Ishikawa (cell line): ENCODE results near the gene ZBTB45.

Source experiments
- CEBPB ChIP-seq: IDR thresholded peaks from 2 replicates; pipeline ENCODE4 v1.6.1; 2012
- CREB1 ChIP-seq: IDR thresholded peaks from 2 replicates; pipeline ENCODE4 v1.6.1; 2012; ENCODE audit warnings: low read depth
- EGR1 ChIP-seq: IDR thresholded peaks from 2 replicates; pipeline ENCODE4 v1.6.1; 2012
- EP300 ChIP-seq: IDR thresholded peaks from 2 replicates; pipeline ENCODE4 v1.6.1; 2012; ENCODE audit warnings: borderline replicate concordance
- FOXM1 ChIP-seq: IDR thresholded peaks from 2 replicates; pipeline ENCODE4 v1.6.1; 2012; ENCODE audit warnings: low read depth, borderline replicate concordance
- NFIC ChIP-seq: IDR thresholded peaks from 2 replicates; pipeline ENCODE4 v1.6.1; 2012
- RAD21 ChIP-seq: IDR thresholded peaks from 2 replicates; pipeline ENCODE4 v1.6.1; 2012; ENCODE audit warnings: low read depth
- TAF1 ChIP-seq: IDR thresholded peaks from 2 replicates; pipeline ENCODE4 v1.6.1; 2012; ENCODE audit warnings: low read depth, mild to moderate bottlenecking
- TCF12 ChIP-seq: IDR thresholded peaks from 2 replicates; pipeline ENCODE4 v1.6.1; 2012; ENCODE audit warnings: low read depth
- TEAD4 ChIP-seq: IDR thresholded peaks from 2 replicates; pipeline ENCODE4 v1.6.1; 2012
- YY1 ChIP-seq: IDR thresholded peaks from 2 replicates; pipeline ENCODE4 v1.6.1; 2012; ENCODE audit warnings: low read depth
- ZBTB7A ChIP-seq: IDR thresholded peaks from 2 replicates; pipeline ENCODE4 v1.6.1; 2012; ENCODE audit warnings: low read depth
- TF ChIP-seq, protein P1 (sequence below): IDR thresholded peaks from 2 replicates; pipeline ENCODE4 v1.6.1; 2012
- TF ChIP-seq, protein P2 (sequence below): IDR thresholded peaks from 2 replicates; pipeline ENCODE4 v1.6.1; 2012; ENCODE audit warnings: low read depth, mild to moderate bottlenecking
- TF ChIP-seq, protein P3 (sequence below): IDR thresholded peaks from 2 replicates; pipeline ENCODE4 v1.6.1; 2012

ZBTB45 gene

DNA sequence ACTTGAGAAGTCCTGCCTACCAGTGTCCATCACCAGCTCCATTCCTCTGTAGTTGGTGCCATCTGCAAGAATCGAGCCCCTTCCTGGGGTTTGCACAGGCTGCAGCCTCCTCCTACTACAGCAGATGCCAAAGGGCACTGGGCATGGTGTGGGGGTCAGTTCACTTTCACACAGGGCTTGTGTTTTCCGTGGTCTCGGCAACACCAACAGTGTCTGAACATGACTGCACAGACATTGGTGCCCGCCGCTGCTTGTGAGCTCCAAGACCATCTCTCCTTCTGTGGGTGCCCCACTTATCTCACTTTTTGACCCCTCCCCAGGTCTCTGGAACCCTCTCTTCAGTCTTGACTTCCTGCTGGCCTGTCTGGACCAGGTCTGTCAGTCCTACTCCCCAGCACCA is 28.2 kb downstream of the ZBTB45 start:
- TF ChIP-seq FOXM1 (no peak), EGR1 (no peak), ZBTB7A (no peak), TCF12 (no peak), CREB1 (no peak)

DNA sequence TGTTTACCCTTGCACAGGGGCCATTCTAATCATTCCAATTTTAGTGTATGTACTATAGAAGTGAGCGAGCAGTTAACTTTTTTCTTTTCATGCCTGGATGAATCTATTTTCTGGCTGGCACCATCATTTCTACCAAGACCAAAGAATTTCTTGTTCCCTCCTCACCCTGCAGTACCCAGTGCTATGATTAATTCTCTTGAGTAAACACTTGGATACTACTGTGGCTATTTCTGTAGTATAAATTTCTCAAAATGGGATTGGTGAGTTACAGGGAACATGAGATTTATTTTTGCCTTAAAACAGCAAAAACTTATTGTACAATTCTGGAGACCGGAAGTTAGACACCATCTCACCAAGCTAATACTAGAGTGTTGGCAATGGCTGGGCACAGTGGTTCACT is 35.8 kb downstream of the ZBTB45 start:
- TF ChIP-seq, protein P1, sequence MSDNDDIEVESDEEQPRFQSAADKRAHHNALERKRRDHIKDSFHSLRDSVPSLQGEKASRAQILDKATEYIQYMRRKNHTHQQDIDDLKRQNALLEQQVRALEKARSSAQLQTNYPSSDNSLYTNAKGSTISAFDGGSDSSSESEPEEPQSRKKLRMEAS = no peak
- TF ChIP-seq TAF1 (no peak), ZBTB7A (no peak), FOXM1 (no peak)
- TF ChIP-seq, protein P2, sequence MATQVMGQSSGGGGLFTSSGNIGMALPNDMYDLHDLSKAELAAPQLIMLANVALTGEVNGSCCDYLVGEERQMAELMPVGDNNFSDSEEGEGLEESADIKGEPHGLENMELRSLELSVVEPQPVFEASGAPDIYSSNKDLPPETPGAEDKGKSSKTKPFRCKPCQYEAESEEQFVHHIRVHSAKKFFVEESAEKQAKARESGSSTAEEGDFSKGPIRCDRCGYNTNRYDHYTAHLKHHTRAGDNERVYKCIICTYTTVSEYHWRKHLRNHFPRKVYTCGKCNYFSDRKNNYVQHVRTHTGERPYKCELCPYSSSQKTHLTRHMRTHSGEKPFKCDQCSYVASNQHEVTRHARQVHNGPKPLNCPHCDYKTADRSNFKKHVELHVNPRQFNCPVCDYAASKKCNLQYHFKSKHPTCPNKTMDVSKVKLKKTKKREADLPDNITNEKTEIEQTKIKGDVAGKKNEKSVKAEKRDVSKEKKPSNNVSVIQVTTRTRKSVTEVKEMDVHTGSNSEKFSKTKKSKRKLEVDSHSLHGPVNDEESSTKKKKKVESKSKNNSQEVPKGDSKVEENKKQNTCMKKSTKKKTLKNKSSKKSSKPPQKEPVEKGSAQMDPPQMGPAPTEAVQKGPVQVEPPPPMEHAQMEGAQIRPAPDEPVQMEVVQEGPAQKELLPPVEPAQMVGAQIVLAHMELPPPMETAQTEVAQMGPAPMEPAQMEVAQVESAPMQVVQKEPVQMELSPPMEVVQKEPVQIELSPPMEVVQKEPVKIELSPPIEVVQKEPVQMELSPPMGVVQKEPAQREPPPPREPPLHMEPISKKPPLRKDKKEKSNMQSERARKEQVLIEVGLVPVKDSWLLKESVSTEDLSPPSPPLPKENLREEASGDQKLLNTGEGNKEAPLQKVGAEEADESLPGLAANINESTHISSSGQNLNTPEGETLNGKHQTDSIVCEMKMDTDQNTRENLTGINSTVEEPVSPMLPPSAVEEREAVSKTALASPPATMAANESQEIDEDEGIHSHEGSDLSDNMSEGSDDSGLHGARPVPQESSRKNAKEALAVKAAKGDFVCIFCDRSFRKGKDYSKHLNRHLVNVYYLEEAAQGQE = no peak

- TF ChIP-seq, protein P3, sequence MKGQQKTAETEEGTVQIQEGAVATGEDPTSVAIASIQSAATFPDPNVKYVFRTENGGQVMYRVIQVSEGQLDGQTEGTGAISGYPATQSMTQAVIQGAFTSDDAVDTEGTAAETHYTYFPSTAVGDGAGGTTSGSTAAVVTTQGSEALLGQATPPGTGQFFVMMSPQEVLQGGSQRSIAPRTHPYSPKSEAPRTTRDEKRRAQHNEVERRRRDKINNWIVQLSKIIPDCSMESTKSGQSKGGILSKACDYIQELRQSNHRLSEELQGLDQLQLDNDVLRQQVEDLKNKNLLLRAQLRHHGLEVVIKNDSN = no peak
- TF ChIP-seq EP300 (no peak), YY1 (no peak)
Observed at GRCh38 chr19:58482372-58482771, 37.2 kb downstream of the ZBTB45 start.

GRCh38 chr19:58480831-58481230 is 38.8 kb downstream of the ZBTB45 start:
- TF ChIP-seq, protein P1 = no peak
- TF ChIP-seq EP300 (no peak), TAF1 (no peak), CREB1 (no peak), YY1 (no peak)

DNA sequence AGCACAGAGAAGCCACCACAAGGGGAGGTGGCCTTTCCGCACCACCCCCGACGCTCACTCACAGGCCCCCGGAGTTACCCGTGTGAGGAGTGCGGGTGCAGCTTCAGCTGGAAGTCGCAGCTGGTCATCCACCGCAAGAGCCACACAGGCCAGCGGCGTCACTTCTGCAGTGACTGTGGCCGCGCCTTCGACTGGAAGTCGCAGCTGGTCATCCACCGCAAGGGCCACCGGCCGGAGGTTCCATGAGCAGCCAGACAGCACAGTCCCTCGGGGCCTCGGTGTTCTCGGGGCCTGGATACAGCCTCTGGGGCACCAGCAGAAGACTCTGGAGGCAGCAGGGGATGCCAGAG is 39.2 kb downstream of the ZBTB45 start:
- TF ChIP-seq FOXM1 = no peak

DNA sequence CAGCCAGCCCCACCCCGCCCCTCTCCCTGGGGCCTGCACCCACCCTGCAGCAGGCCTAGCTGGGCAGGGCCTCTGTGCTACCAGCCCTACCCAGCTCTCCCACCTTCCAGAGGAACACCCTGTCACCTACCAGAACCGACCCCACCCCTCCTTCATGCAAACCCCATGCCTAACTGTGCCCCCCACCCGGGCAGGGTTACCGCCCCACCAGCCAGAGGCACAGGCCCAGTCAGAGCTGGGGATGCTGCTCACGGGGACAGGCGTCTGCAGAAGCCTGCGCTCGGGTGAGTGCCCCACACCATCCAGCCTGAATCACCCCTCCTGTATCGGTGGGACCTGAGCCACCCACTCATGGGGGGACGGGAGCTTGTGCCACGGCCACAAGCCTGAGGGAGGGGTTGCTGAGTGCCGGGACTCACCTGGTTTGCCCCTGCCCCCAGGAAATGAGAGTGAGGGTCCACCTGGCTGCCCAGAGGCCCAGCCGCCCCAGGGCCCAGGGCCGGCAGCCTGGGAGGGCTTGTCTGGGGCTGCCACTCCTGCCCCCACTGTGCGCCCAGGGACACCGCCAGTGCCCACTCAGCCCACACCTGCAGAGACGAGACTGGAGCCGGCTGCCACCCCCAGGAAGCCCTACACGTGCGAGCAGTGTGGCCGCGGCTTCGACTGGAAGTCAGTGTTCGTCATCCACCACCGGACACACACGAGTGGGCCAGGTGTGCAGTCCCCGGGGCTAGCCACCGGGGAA is 39.7 kb downstream of the ZBTB45 start:
- TF ChIP-seq TCF12 (no peak), NFIC (no peak), YY1 (no peak), RAD21 (no peak), TAF1 (no peak), EP300 (no peak), CREB1 (no peak), TEAD4 (no peak), ZBTB7A (no peak), CEBPB (no peak), EGR1 (no peak)
- TF ChIP-seq, protein P1 = no peak
- TF ChIP-seq, protein P3 = no peak
- TF ChIP-seq, protein P2 = no peak

DNA sequence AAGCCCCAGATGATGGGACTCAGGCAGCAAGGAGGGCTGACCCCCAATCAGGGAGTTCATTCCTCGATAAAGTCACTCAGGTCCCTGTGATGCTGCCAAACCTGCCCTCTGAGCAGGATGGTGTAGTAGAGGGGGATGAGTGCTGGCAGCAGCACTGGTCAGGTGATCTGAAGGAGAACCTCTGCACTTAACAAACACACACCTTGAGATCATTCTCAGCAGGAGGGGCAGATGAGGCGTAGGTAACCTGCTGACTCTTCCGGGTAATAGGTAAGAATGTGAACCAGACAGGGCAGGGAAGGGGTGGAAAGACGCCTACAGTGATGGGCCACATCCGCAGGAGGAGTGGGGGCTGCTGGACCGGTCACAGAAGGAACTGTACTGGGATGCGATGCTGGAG is 40.3 kb downstream of the ZBTB45 start:
- TF ChIP-seq TEAD4 (no peak), CREB1 (no peak), CEBPB (no peak), RAD21 (no peak), ZBTB7A (no peak), TAF1 (no peak), FOXM1 (no peak), TCF12 (no peak), NFIC (no peak), EP300 (no peak), YY1 (no peak), EGR1 (no peak)
- TF ChIP-seq, protein P2 = no peak
- TF ChIP-seq, protein P3 = no peak
- TF ChIP-seq, protein P1 = no peak
